ENCODE measurements around the gene ZBED2. TPM values are rescaled to one million over a fixed set of nuclear protein-coding genes. Genes with fewer than 3 reads are reported as not detected.

ZBED2 gene
- total RNA-seq, 1 experiment from 2014 or later: 54.7 TPM

DNA sequence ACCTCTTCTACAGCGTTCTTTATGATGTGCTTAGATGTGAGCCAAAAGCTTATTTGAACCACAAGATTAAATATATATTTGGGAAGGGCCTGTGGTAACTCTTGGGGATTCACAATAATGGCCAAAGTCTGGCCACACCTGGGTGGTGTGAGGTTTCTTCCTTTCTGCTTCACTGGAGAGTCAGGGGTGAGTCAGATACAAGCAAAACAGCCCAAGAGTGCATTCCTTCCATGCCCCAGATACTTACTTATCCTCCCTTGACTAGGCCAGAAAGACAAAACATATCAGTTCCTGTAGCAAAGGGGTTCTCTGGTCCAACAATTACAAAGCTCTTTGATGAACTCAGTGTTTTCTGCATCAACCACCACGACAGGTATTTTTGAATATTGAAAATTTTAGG lies 941 bp downstream of the ZBED2 start:
- peaks cover 20% of the 10 kb centered on the region for H3F3A ChIP-seq (ENCODE audit: insufficient read depth, low read depth)
- H3K9me3 ChIP-seq (ENCODE audit: insufficient read depth, low read depth): no peaks in the 10 kb centered on the region; the same call in 1 of the 2 replicates
- intact Hi-C loops (cut with micrococcal nuclease; ENCODE audit: unreplicated experiment): loop anchor here (1.0 to 2.0 kb wide), 3 partner anchors 9 to 481 kb away; no protein-coding TSS in a partner anchor
- no peaks in the 10 kb centered on the region for H3K9me2 ChIP-seq (ENCODE audit: insufficient read depth)
- DNase-seq: peak; percentile 74 to 92
- H3K27me3 ChIP-seq (ENCODE audit: insufficient read depth, low read depth): no peaks in the 10 kb centered on the region
- TF ChIP-seq EZH2 (IDR thresholded peaks at IDR 0.05; ENCODE audit: low read depth): no peak
- TF ChIP-seq, protein P1, sequence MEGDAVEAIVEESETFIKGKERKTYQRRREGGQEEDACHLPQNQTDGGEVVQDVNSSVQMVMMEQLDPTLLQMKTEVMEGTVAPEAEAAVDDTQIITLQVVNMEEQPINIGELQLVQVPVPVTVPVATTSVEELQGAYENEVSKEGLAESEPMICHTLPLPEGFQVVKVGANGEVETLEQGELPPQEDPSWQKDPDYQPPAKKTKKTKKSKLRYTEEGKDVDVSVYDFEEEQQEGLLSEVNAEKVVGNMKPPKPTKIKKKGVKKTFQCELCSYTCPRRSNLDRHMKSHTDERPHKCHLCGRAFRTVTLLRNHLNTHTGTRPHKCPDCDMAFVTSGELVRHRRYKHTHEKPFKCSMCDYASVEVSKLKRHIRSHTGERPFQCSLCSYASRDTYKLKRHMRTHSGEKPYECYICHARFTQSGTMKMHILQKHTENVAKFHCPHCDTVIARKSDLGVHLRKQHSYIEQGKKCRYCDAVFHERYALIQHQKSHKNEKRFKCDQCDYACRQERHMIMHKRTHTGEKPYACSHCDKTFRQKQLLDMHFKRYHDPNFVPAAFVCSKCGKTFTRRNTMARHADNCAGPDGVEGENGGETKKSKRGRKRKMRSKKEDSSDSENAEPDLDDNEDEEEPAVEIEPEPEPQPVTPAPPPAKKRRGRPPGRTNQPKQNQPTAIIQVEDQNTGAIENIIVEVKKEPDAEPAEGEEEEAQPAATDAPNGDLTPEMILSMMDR (conservative IDR thresholded peaks at IDR 0.05): no peak
- H3K4me3 ChIP-seq: no peak overlapping the region
- no peaks in the 10 kb centered on the region for H4K20me1 ChIP-seq (ENCODE audit: insufficient read depth)
- no TSS peak for BruUV-seq (replicated peaks)
- H3K4me1 ChIP-seq (replicated peaks; ENCODE audit: insufficient read depth): peaks cover 28% of the 10 kb centered on the region
- ChIA-PET CTCF (interaction anchor here (0.9 to 2.1 kb wide), 5 partner anchors 9 to 122 kb away, joined by 4 to 7 read pairs (median 4); no protein-coding TSS in a partner anchor), POLR2A (ENCODE audit: unreplicated experiment) (interaction anchor here (0.5 to 1.4 kb wide), 6 partner anchors 9 to 385 kb away, joined by 3 to 30 read pairs (median 5); partner anchors contain the start of gene ABHD10)
- peak overlapping the region; percentile 27 for H3K4me2 ChIP-seq
- peak overlapping the region; percentile 57 for H3K27ac ChIP-seq
- H3K36me3 ChIP-seq (ENCODE audit: low read depth): no peaks in the 10 kb centered on the region
- peak overlapping the region; percentile 34; the same call in 1 of the 2 replicates for H2AFZ ChIP-seq
- no peaks in the 10 kb centered on the region for H3K79me2 ChIP-seq (ENCODE audit: low read depth)

DNA sequence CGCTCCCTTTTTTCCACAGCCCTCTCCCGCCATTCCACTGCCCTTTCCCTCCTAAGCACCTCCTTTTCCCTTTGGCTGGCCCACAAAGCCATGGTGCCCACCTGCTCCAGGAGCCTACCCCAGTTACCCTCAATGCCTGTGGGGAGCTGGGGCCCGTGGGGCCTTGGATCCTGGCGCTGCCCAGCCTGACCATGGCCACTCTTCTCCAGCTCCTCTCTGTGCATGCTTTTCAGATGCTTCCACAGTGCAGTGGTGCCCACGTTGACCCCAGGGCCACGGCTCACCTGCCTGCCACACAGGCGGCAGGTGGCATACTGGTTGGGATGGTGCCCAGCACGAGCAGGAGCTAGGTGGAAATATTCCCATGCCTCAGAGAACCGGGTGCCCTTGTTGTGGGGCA lies 1.5 kb downstream of the ZBED2 start:
- Histone ChIP-seq H3K4me1 (replicated peaks; ENCODE audit: insufficient read depth) (peaks cover 28% of the 10 kb centered on the region), H3K27me3 (ENCODE audit: insufficient read depth, low read depth) (no peaks in the 10 kb centered on the region), H3K27ac (peak overlapping the region; percentile 57), H2AFZ (peak overlapping the region; percentile 34; the same call in 1 of the 2 replicates), H3K79me2 (ENCODE audit: low read depth) (no peaks in the 10 kb centered on the region), H3K4me2 (peak overlapping the region; percentile 27), H4K20me1 (ENCODE audit: insufficient read depth) (no peaks in the 10 kb centered on the region), H3K36me3 (ENCODE audit: low read depth) (no peaks in the 10 kb centered on the region), H3K9me2 (ENCODE audit: insufficient read depth) (no peaks in the 10 kb centered on the region), H3F3A (ENCODE audit: insufficient read depth, low read depth) (peaks cover 20% of the 10 kb centered on the region), H3K9me3 (ENCODE audit: insufficient read depth, low read depth) (no peaks in the 10 kb centered on the region; the same call in 1 of the 2 replicates), H3K4me3 (no peak overlapping the region)
- no TSS peak for BruUV-seq (replicated peaks)
- ChIA-PET POLR2A (ENCODE audit: unreplicated experiment) (interaction anchor here (0.5 to 1.4 kb wide), 6 partner anchors 8 to 385 kb away, joined by 3 to 30 read pairs (median 4); partner anchors contain the start of gene ABHD10), CTCF (interaction anchor here (1.4 to 2.1 kb wide), 3 partner anchors 16 to 122 kb away, joined by 4 to 7 read pairs (median 5); no protein-coding TSS in a partner anchor)
- DNase-seq: no peak
- intact Hi-C loops (cut with micrococcal nuclease; ENCODE audit: unreplicated experiment): loop anchor here (1.0 to 2.0 kb wide), 3 partner anchors 8 to 482 kb away; no protein-coding TSS in a partner anchor
- no peak for TF ChIP-seq EZH2 (IDR thresholded peaks at IDR 0.05; ENCODE audit: low read depth)
- TF ChIP-seq, protein P1 (conservative IDR thresholded peaks at IDR 0.05): no peak

DNA sequence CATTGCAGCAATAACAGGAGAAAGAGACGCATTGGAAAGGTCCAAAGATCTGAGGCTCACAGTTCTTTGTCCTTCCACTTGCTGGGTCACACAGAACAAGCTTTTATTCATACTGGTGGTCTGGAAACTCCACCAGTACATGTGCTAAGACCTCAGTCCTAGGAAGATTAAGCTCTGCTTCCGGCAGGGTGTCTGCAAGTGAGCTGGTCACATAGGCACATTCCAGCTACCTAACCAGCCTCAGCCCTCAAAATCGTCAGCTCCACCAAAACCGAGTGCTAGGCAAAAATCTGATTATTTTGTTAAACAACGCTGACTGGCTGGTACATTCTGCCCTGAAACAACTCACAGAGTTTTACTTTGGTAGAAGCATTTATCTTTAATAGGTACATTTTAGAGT lies 2.2 kb downstream of the ZBED2 start:
- POLR2A ChIA-PET (ENCODE audit: unreplicated experiment): interaction anchor here (0.5 to 1.4 kb wide), 6 partner anchors 15 to 983 kb away, joined by 3 to 11 read pairs (median 4); no protein-coding TSS in a partner anchor
- no peak for DNase-seq
- Histone ChIP-seq H3K36me3 (ENCODE audit: low read depth) (no peaks in the 10 kb centered on the region), H3K4me1 (replicated peaks; ENCODE audit: insufficient read depth) (peaks cover 28% of the 10 kb centered on the region), H3K4me2 (no peak overlapping the region), H3K4me3 (no peak overlapping the region), H3K27ac (no peak overlapping the region), H3K27me3 (ENCODE audit: insufficient read depth, low read depth) (no peaks in the 10 kb centered on the region), H2AFZ (no peak overlapping the region), H3K9me3 (ENCODE audit: insufficient read depth, low read depth) (no peaks in the 10 kb centered on the region; the same call in 1 of the 2 replicates), H3K79me2 (ENCODE audit: low read depth) (no peaks in the 10 kb centered on the region), H3F3A (ENCODE audit: insufficient read depth, low read depth) (peaks cover 20% of the 10 kb centered on the region), H3K9me2 (ENCODE audit: insufficient read depth) (no peaks in the 10 kb centered on the region), H4K20me1 (ENCODE audit: insufficient read depth) (no peaks in the 10 kb centered on the region)
- TF ChIP-seq, protein P1 (conservative IDR thresholded peaks at IDR 0.05): no peak
- no peak for TF ChIP-seq EZH2 (IDR thresholded peaks at IDR 0.05; ENCODE audit: low read depth)
- CTCF ChIA-PET: interaction anchor here (0.5 kb wide), 1 partner anchor 367 kb away, joined by 3 read pairs; no protein-coding TSS in a partner anchor
- no TSS peak for BruUV-seq (replicated peaks)
- intact Hi-C loops (cut with micrococcal nuclease; ENCODE audit: unreplicated experiment): no loop called here

Measured in PC-9 (cell line).